Dermis microvascular lymphatic vessel endothelial cell (primary cell): ENCODE measurements around the gene LRRC45. TPM values are rescaled to one million over a fixed set of nuclear protein-coding genes. Genes with fewer than 3 reads are reported as not detected.
A peak's percentile ranks its signal among the peaks of the same experiment; 100 is the strongest.
"Not testable (repeated sequence)": the region's sequence is repeated elsewhere in the genome, so short reads cannot be mapped to it uniquely, and the experiment has no call there.

Source experiments
- DNase-seq, 2 donors: peaks; one replicate each; pipeline versions ENCODE4 v3.0.0 to v3.0.0-alpha.2; 2010; ENCODE audit warnings: low read depth in 2 of 2
- total RNA-seq: library from RNA; depleted of rRNA; stranded (reverse); fragments of >200 nt; gene quantifications from 2 replicates; pipeline ENCODE4 v1.2.1, GENCODE V29; 2014

The LRRC45 gene
- total RNA-seq = 10.0 and 10.1 TPM in 2 replicates

DNA sequence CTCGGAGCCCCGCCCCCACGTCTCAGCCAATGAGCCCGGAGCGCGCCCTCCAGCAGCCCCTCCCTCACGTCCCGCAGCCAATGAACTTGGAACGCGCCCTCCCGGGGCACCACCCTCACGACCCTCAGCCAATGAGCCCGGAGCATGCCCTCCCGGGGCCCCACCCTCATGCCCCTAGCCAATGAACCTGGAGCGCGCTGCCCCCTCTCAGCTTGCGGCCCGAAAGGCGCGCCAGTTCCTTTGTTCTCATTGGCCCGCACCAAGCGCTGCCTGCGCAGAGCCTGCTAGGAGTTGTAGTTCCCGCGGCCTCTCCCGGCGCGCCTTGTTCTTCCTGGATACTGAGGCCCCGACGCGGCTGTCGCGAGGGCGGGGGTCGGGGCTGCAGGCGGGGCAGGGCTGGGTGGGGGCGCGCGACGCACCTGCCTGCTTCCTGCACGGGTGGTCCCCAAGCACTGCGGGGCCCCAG is at the start of gene LRRC45:
LRRC45 (plus strand) TSS at position 325 of the 466 bp plus-strand sequence. CDS start 339 bp downstream, outside the sequence.
- peak; percentile 97 to 100 for DNase-seq

DNA sequence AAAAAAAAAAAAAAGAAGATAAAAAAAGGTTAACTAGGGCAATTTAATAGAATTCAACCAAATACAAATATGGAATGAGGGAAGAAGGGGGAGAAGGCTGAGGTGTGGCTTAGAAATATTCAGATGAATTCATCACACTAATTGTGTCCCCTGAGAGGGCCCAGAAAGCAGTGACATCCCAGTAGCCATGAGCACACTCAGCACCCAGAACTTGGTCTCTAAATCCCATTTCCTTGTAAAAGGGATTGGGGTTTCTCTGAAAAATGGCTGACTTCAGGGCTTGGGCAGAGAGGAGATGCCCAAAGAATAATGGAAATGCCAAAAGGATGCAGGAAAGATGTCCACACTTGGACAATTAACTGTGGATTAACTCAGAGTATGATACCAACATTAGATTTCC is 49.7 kb upstream of the LRRC45 start:
- no peak for DNase-seq

DNA sequence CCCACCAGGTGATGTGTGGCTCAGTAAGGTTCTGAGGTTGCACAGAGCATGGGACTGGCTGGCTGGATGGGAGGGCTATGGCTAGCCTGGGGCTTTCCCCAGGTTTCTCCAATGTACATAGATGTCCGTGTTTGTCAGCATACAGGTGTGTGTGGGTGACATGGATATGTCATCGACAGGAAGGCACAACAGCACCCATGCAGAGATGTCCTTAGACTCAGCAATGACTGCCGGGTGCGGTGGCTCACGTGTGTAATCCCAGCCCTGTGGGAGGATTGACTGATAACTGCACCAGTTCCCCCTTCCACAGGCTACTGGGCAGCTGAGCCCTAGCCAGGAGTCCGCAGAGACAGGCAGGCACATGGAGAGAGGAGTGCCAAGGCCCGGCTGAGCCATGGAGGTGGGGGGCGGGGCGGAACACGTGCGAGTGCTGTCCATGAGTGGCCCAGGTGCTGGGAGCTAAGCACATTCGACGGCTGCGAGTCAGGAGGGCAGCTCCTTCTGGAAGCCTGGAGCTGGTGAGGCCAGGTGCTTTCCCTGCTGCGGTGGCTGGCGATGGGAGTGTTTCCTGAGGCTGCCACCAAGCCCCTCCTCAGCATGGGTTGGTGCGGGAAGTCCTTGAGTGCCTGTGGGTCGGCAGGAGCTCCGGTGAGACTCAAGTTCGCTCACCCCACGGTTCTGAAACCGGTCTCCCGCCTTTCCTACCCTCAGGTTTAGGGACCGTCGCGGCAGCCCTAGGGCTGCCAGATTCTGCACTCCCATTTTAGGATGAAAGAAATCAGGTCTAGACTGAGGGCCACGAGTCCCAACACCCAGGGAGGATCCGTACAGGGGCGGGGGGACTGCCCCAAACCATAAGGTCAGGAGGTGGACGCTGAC is 46.5 kb upstream of the LRRC45 start:
- peak in 1 of 2 donors; percentile 26 for DNase-seq

DNA sequence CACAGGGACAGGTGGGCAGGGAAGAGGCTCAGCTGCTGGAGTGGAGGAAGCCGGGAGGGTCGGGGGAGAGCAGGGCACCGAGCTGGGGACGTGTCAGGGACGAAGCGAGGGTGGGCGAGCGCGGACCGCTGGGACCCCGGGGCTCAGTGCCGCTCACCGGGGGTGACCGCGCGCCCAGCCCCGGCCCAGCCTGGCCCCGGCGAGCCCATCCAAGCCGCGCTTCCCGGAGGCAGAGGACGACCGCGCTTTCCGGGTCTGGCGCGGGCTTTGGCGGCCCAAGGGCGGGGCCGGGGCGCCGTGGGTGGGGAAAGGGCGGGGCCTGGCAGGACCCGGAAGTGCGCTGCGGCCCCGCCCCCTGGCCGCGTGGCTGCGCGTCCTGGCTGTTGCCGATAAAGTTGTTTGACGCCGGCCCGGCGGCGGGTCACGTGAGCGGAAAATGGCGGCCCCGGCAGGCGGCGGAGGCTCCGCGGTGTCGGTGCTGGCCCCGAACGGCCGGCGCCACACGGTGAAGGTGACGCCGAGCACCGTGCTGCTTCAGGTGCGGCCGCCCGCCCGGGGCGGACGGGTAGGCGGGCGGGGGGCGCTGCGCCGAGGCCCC is 45.8 kb upstream of the LRRC45 start, which contains the start of gene ASPSCR1:
ASPSCR1 (plus strand) TSS at position 419 of the 598 bp plus-strand sequence; CDS start at position 437, 18 bp downstream.
- peak; percentile 82 to 96 for DNase-seq

DNA sequence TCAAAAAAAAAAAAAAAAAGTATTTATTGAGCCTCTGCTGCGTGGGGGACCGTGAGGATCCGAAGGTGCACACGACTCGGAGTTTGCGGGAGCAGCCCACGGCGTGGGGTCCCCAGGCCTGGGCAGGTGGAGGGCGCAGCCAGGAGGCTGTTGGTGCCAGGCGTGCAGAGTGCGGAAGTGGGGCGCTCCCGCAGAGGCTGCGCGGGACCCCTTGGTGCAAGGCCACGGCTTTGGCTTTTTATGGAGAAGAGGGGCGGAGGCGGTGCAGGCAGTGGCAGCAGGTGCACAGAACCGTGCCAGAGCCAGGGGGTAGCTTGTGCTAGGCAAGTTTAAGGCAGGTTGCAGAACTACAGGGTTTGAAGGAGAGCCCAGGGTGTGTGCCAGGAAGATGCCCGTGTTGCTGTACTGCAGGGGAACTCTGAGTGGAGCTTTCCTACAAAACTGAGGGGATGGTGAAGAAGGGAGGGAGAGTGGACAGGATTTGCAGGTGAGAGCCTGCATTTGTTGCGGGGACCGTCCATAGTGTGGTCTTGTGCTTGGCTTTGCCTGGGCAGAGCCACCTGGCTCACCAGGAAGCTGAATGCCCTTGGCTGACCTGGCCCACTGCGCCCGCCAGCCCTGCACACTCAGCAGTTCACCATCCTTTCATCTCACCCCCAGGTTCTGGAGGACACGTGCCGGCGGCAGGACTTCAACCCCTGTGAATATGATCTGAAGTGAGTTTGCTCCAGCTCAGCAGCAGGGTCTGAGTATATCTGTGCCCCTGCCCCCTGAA is 44.4 kb upstream of the LRRC45 start:
- DNase-seq = no peak

- no peak for DNase-seq
Measured at GRCh38 chr17:81980122-81980521, 43.0 kb upstream of the LRRC45 start.

DNA sequence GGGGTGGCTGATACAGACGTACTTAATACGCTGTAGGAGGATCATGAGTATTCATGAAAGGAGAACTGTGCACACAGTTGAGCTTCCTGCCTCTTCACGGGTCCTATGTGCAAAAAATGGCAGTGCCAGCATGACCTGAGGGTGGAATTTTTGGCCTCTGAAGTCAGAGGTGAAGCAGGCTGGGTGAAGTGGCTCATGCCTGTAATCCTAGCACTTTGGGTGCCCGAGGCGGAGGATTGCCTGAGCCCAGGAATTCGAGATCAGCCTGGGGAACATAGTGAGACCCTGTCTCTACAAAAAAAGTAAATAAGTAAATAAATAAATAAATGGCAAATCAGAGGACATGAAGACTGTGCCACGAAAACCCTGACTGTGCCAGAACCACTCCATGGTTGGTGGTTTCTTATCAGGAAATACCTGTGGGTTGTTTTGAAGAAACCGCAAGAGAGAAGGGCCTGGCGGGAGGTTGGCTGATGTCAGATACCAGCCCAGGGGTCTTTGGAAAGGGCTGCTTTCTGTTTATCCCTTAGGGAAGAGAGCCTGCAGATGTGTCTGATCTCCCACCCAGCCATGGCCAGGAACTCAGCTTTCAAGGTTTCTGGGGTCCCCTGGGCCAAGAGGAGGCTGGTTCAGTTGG is 42.3 kb upstream of the LRRC45 start:
- DNase-seq = no peak

- not testable (repeated sequence) for DNase-seq
Measured at GRCh38 chr17:81981511-81981910, 41.6 kb upstream of the LRRC45 start.

DNA sequence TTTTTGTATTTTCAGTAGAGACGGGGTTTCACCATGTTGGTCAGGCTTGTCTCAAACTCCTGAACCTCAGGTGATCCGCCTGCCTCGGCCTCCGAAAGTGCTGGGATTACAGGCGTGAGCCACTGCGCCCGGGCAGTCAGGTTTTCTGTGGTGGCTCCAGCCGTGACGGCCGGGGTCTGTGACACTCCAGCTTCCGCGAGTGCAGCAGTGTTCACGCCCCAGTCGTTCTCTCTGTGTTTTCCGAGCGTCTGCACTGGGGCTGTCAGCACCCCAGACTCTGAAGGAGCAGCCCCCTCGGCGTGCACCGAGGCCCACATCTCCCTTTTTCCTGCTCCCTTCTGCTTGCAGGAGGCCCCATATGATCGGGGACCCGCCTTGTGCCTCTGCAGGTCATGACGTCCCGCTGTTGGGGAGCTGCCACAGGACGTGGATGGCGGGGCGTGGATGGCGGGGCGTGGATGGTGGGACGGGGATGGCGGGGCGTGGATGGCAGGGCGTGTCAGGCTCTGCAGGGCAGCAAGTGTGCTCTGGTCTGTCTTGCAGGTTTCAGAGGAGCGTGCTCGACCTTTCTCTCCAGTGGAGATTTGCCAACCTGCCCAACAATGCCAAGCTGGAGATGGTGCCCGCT is 40.0 kb upstream of the LRRC45 start:
- DNase-seq = no peak

DNA sequence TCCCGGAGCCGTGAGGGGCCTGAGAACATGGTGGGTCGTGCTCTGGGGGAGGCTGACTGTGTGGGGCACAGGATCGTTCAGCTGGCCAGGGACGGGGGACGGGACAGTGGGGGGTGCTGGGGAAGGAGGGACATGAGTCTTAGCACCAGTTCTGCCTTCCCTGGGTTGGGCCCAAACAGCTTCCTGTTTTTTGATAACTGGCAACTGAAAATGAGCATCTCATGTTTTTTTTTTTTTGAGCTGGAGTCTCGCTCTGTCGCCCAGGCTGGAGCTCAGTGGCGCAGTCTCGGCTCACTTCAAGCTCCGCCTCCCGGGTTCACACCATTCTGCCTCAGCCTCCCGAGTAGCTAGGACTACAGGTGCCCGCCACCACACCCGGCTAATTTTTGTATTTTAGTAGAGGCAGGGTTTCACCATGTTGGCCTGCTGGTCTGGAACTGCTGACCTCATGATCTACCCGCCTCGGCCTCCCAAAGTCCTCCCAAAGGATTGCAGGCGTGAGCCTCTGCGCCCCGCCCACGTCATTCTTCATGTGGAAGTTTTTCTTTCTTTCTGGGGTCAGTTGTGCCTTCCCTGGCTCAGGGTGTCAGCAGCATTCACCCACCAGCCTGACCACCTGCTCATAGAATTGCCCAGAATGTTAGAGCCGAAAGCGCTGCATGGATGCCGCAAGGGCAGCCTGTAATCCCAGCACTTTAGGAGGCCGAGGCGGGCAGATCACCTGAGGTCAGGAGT is 39.3 kb upstream of the LRRC45 start:
- DNase-seq = no peak

- DNase-seq = no peak
Measured at GRCh38 chr17:81984773-81985410, 38.2 kb upstream of the LRRC45 start.

- DNase-seq = no peak
Measured at GRCh38 chr17:81986606-81987005, 36.5 kb upstream of the LRRC45 start.

GRCh38 chr17:81987161-81987770 is 35.8 kb upstream of the LRRC45 start:
- DNase-seq = no peak

DNA sequence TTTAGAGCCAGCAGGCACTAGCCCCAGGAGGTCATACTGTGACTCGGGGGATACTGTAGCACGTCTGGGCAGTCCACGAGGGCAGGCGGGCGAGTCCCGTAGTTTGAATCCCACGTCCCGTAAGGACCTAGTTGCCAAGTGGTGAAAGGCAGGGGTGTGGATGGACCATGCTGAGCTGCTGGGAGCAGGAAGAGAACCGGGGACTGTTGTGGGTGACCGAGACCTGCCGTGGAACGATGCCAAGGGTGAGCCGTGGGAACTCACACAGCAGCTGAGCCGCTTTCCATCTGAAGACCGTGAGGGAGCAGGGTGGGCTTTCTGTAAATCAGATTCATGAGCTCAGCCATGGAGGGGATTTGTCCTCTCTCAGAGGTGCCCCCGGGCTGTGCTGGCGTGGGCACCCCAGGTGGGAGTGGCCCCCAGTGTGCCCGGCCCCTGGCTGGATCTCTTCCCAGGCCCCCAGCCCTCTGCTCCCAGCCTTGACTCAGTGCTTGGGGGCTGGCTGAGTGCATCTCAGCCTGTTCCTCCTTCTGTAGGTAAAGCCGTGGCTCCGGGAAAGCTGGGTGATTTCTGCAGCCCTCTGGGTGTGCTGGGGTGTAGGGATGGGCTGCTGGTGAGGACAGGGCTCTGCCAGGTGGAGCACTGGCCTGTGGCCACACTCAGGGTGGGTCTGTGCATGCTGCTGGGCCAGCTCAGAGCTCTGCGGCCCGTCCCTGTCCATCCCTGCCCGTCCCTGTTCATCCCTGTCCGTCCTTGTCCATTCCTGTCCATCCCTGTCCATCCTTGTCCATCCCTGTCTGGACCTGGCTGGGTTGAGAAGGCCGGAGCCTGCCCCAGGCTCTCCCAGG is 32.0 kb upstream of the LRRC45 start:
- no peak for DNase-seq

DNA sequence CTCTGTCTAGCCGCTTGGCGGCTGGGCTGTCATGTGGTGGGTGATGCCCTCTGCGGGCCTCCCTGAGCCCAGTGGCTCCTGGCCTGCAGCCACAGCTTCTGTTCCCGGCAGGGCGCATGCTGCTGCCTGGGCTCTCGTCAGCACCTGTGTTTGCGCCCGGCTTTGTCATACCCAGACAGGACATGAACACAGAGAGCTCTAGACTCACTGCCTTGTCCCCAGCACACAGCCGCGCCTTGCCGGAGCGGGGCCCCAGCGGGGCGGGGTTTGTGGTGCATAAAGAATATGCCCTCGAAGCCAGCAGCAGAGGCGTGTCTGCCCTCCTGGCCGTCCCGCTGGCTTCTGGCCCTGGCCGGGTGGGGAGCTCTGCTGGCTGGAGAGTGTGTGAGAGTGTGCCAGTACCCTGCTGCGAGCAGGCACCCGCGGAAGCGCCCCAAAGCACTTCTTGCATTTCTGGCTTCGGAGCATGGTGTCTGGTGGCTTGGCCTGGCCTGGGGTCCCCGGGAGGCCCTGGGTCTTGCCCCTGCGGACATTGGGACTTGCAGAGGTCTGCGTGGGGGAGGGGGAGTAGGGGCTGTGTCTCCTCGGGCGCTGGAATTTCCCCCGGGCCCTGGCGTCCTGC is 31.3 kb upstream of the LRRC45 start:
- DNase-seq = peak; percentile 26 to 52

DNA sequence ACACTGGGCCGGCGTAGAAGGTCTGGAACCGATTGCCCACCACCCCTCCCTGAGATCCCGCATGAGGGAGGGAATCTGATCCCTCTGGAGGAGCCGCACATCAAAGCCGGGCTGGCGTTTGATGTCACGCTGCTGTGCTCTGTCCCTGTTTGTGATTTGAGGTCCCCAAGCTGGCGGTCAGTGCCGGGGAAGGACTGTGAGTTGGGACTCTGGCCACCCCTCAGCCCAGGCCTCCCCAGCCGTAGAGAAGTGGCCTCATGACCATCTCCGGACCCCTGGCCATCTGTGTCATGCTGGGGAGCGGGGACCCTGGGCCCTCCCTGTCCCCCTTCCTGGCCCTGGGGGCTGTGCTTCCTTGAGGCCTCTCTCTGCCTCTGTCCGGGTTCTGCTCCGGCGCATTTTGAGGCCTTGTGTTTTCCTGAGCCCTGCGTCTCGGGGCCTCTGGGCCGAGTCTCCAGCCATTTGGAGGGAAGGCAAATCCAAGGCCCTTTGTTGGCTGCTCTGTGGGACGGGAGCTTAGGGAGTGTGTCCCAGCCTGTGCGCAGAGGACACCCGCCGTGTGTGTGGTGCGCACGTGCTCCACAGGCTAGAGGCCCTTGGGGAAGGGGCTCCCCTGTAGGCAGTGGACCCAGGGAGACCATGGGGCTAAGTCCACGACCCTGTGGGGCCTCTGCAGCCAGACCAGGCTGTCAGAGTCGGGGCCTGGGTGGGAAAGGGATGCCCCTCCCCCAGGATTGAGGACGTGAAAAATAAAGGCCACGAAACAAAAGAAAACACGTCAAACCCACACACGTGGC is 30.6 kb upstream of the LRRC45 start:
- no peak for DNase-seq
